Measurements from ENCODE around the gene PIM1. TPM values are rescaled to one million over a fixed set of nuclear protein-coding genes. Genes with fewer than 3 reads are reported as not detected.

PIM1 gene
- total and polyA plus RNA-seq, 9 of the 15 experiments (the other 6 are each of a cell fraction or from before 2014, with no cell fraction given), result 19.0 to 789 (median 212) TPM

DNA sequence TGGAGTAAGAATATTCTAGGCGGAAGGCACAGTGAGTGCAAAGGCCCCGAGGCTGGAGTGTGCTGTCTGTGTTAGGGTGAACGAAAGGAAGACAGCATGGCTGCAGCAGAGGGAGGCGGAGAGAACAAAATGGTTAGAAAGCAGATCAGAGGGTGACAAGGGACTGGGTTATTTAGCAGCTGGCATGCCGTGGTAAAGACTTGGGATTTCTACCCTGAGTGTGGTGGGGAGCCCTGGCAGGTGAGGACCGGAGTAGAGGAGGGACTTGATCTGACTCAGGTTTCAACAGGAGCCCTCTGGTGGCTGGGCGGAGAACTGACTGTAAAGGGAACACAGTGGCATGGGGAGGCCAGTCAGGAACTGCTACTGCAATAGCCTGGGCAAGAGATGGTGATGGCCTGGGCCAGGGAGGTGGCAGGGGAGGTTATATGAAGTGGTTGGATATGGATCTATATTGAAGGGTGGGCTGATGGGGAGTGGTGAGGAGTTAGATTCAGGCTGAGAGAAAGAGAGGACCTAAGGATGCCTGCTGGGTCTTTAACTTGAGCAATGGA is 38.0 kb downstream of the PIM1 start (continued):
- TF ChIP-seq, protein P1, sequence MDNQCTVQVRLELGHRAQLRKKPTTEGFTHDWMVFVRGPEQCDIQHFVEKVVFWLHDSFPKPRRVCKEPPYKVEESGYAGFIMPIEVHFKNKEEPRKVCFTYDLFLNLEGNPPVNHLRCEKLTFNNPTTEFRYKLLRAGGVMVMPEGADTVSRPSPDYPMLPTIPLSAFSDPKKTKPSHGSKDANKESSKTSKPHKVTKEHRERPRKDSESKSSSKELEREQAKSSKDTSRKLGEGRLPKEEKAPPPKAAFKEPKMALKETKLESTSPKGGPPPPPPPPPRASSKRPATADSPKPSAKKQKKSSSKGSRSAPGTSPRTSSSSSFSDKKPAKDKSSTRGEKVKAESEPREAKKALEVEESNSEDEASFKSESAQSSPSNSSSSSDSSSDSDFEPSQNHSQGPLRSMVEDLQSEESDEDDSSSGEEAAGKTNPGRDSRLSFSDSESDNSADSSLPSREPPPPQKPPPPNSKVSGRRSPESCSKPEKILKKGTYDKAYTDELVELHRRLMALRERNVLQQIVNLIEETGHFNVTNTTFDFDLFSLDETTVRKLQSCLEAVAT (IDR thresholded peaks at IDR 0.05), result peak; percentile 66 to 80; a peak in 3 of 4 replicates
- TF ChIP-seq NFIX (CRISPR knock-in tag; IDR thresholded peaks at IDR 0.05; ENCODE audit: low read depth) (no peak), RFX1 (IDR thresholded peaks at IDR 0.05) (no peak), ZNF282 (CRISPR knock-in tag; IDR thresholded peaks at IDR 0.05) (no peak), MCM2 (IDR thresholded peaks at IDR 0.05; ENCODE audit: low read depth) (no peak), ZNF830 (CRISPR knock-in tag; IDR thresholded peaks at IDR 0.05) (no peak; the same call in 1 of the 2 replicates), RAD21 (CRISPR knock-in tag; conservative IDR thresholded peaks at IDR 0.05 in 1 of 2, IDR thresholded peaks at IDR 0.05 in 1 of 2) (peak; percentile 95 to 98), YY1 (IDR thresholded peaks at IDR 0.05; ENCODE audit: borderline replicate concordance in 1 of 3, control insufficient read depth in 1 of 3, extremely low read depth in 1 of 3, insufficient read depth in 3 of 3, insufficient read length in 1 of 3, insufficient replicate concordance in 2 of 3, low read depth in 1 of 3, low read length in 2 of 3) (peak in 2 of 3 experiments; percentile 23 to 28), SRSF9 (IDR thresholded peaks at IDR 0.05; ENCODE audit: borderline replicate concordance, low read depth, low read length) (no peak), ZBED1 (IDR thresholded peaks at IDR 0.05) (0 out of 2 replicates have a peak, but pooled peaks have one; percentile 53), ZNF384 (IDR thresholded peaks at IDR 0.05; ENCODE audit: low read depth, low read length) (0 out of 2 replicates have a peak, but pooled peaks have one; percentile 23), POLR3A (IDR thresholded peaks at IDR 0.05; ENCODE audit: borderline replicate concordance, extremely low read depth, insufficient read depth, insufficient read length) (no peak), ZNF668 (CRISPR knock-in tag; IDR thresholded peaks at IDR 0.05) (peak; percentile 91), SIRT6 (IDR thresholded peaks at IDR 0.05; ENCODE audit: low read depth, low read length) (no peak), NCOA4 (IDR thresholded peaks at IDR 0.05; ENCODE audit: partially characterized antibody) (no peak), ZNF175 (CRISPR knock-in tag; IDR thresholded peaks at IDR 0.05; ENCODE audit: low read depth) (peak; percentile 74; the same call in 1 of the 2 replicates), TCF7 (IDR thresholded peaks at IDR 0.05; ENCODE audit: borderline replicate concordance) (no peak), ZC3H4 (CRISPR knock-in tag; IDR thresholded peaks at IDR 0.05; ENCODE audit: borderline replicate concordance) (no peak), RBM25 (IDR thresholded peaks at IDR 0.05; ENCODE audit: low read depth, low read length, severe bottlenecking) (peak; percentile 51), ZNF263 (CRISPR knock-in tag; IDR thresholded peaks at IDR 0.05; ENCODE audit: borderline replicate concordance) (peak; percentile 81; the same call in 1 of the 2 replicates), ZNF699 (CRISPR knock-in tag; IDR thresholded peaks at IDR 0.05; ENCODE audit: insufficient replicate concordance) (no peak)
- TF ChIP-seq, protein P2, sequence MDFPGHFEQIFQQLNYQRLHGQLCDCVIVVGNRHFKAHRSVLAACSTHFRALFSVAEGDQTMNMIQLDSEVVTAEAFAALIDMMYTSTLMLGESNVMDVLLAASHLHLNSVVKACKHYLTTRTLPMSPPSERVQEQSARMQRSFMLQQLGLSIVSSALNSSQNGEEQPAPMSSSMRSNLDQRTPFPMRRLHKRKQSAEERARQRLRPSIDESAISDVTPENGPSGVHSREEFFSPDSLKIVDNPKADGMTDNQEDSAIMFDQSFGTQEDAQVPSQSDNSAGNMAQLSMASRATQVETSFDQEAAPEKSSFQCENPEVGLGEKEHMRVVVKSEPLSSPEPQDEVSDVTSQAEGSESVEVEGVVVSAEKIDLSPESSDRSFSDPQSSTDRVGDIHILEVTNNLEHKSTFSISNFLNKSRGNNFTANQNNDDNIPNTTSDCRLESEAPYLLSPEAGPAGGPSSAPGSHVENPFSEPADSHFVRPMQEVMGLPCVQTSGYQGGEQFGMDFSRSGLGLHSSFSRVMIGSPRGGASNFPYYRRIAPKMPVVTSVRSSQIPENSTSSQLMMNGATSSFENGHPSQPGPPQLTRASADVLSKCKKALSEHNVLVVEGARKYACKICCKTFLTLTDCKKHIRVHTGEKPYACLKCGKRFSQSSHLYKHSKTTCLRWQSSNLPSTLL (IDR thresholded peaks at IDR 0.05), result no peak; the same call in 1 of the 2 replicates
- TF ChIP-seq, protein P3, sequence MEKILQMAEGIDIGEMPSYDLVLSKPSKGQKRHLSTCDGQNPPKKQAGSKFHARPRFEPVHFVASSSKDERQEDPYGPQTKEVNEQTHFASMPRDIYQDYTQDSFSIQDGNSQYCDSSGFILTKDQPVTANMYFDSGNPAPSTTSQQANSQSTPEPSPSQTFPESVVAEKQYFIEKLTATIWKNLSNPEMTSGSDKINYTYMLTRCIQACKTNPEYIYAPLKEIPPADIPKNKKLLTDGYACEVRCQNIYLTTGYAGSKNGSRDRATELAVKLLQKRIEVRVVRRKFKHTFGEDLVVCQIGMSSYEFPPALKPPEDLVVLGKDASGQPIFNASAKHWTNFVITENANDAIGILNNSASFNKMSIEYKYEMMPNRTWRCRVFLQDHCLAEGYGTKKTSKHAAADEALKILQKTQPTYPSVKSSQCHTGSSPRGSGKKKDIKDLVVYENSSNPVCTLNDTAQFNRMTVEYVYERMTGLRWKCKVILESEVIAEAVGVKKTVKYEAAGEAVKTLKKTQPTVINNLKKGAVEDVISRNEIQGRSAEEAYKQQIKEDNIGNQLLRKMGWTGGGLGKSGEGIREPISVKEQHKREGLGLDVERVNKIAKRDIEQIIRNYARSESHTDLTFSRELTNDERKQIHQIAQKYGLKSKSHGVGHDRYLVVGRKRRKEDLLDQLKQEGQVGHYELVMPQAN (IDR thresholded peaks at IDR 0.05; ENCODE audit: borderline replicate concordance), result no peak
